HepG2 (cell line): Measurements from ENCODE around the gene RPL18. TPM values are rescaled to one million over a fixed set of nuclear protein-coding genes. Genes with fewer than 3 reads are reported as not detected.

Source experiments
- ATAC-seq: fragments of 200-7000 bp; cut with Tn5 transposase; 3 replicates; pipeline ENCODE4 v1.9.1; 2020; ENCODE audit warnings: mild to moderate bottlenecking, moderate library complexity
- BruUV-seq: library from RNA; stranded (reverse); fragments of 400-500 nt; replicated peaks from 2 replicates; lab custom pipeline; 2021; lab: Mats Ljungman, UMichigan
- CTCF ChIA-PET: fragments of 300-600 bp; formaldehyde crosslinking; extraction: SDS; loops from one replicate; lab custom pipeline; 2021; ENCODE audit warnings: low total read pairs, inconsistent platforms, low intra/inter-chr PET ratio; lab: Yijun Ruan, JAX
- POLR2A ChIA-PET: fragments of 350-600 bp; sonication (Branson Sonifier 250); formaldehyde crosslinking; loops from one replicate; lab custom pipeline; 2020; ENCODE audit warnings: antibody characterized with exemption, inconsistent platforms; lab: Yijun Ruan, JAX
- DNase-seq: peaks from one replicate; pipeline ENCODE4 v3.0.0-alpha.2; 2015; ENCODE audit warnings: low spot score
- FAIRE-seq: peaks from 3 replicates; lab custom pipeline; 2011; peaks lifted over from hg19 to GRCh38; lab: Jason Lieb, UNC
- H2AFZ ChIP-seq: one replicate; pipeline ENCODE4 v1.6.1; 2011; ENCODE audit warnings: low read length, inconsistent platforms
- H3K27ac ChIP-seq: fragments of 300-600 bp; 3 replicates; pipeline ENCODE4 v1.8.0; 2011; ENCODE audit warnings: mixed run types, mild to moderate bottlenecking, mixed read lengths, low read length, inconsistent platforms; ENCODE audit not compliant: insufficient read depth; ENCODE audit errors: extremely low read length
- H3K27me3 ChIP-seq, 2 experiments: fragments of 200-600 bp in 1 of 2; 2 replicates in 1 of 2; 3 replicates in 1 of 2; pipeline versions ENCODE4 v1.6.0 to v1.8.0; 2011; ENCODE audit warnings: low read length in 2 of 2, mild to moderate bottlenecking in 2 of 2, moderate library complexity in 2 of 2, inconsistent platforms in 1 of 2; ENCODE audit not compliant: insufficient read depth in 2 of 2, control insufficient read depth in 1 of 2
- H3K36me3 ChIP-seq, 2 experiments: fragments of 200-600 bp in 1 of 2; replicated peaks in 1 of 2; 2 replicates in 1 of 2; 3 replicates in 1 of 2; pipeline versions ENCODE4 v1.5.1 to v1.8.0; 2011; ENCODE audit warnings: low read length in 2 of 2, inconsistent platforms in 1 of 2; ENCODE audit not compliant: insufficient read depth in 2 of 2, control insufficient read depth in 1 of 2
- H3K4me1 ChIP-seq: 2 replicates; pipeline ENCODE4 v1.5.1; 2012; ENCODE audit warnings: low read length, inconsistent platforms; ENCODE audit not compliant: insufficient read depth
- H3K4me2 ChIP-seq: 2 replicates; pipeline ENCODE4 v1.6.0; 2011; ENCODE audit warnings: low read depth, low read length, inconsistent platforms
- H3K4me3 ChIP-seq, 3 experiments: fragments of 200-600 bp in 1 of 3; sonication (generic), shearing (Covaris generic) in 1 of 3; replicated peaks in 1 of 3; 2 replicates each; pipeline ENCODE4 v1.5.1; 2011 to 2016; ENCODE audit warnings: low read length in 3 of 3, inconsistent platforms in 2 of 3, low read depth in 2 of 3, mild to moderate bottlenecking in 2 of 3, control low read depth in 1 of 3, mixed read lengths in 1 of 3; ENCODE audit not compliant: insufficient read depth in 1 of 3
- H3K79me2 ChIP-seq: one replicate; pipeline ENCODE4 v1.6.1; 2011; ENCODE audit warnings: low read length, inconsistent platforms; ENCODE audit not compliant: insufficient read depth
- H3K9ac ChIP-seq: 2 replicates; pipeline ENCODE4 v1.6.0; 2011; ENCODE audit warnings: mild to moderate bottlenecking, low read depth, low read length, inconsistent platforms; ENCODE audit not compliant: insufficient read depth
- H3K9me3 ChIP-seq: 2 replicates; pipeline ENCODE4 v1.5.1; 2012; ENCODE audit warnings: mild to moderate bottlenecking, low read length
- H4K20me1 ChIP-seq: 2 replicates; pipeline ENCODE4 v1.6.0; 2011; ENCODE audit warnings: inconsistent platforms, mild to moderate bottlenecking, low read length, moderate library complexity; ENCODE audit not compliant: insufficient read depth
- ATRX ChIP-seq: sonication (generic); formaldehyde crosslinking; IDR thresholded peaks from 2 replicates; pipeline ENCODE4 v1.4.0; 2020; ENCODE audit warnings: missing genetic modification reagents, borderline replicate concordance
- DR1 ChIP-seq: sonication (generic); formaldehyde crosslinking; IDR thresholded peaks from 2 replicates; pipeline ENCODE4 v1.8.0; 2021; ENCODE audit warnings: mild to moderate bottlenecking, missing genetic modification reagents, inconsistent platforms
- KDM5B ChIP-seq: sonication (generic); formaldehyde crosslinking; IDR thresholded peaks from 2 replicates; pipeline ENCODE4 v1.4.0; 2020; ENCODE audit warnings: missing genetic modification reagents, mild to moderate bottlenecking, borderline replicate concordance
- NPAS2 ChIP-seq: sonication (generic); formaldehyde crosslinking; IDR thresholded peaks from 2 replicates; pipeline ENCODE4 v1.8.0; 2022; ENCODE audit warnings: mild to moderate bottlenecking, missing genetic modification reagents, borderline replicate concordance
- SOX6 ChIP-seq, 2 experiments: fragments of 450-650 bp in 1 of 2; sonication (generic) in 1 of 2; formaldehyde crosslinking in 1 of 2; IDR thresholded peaks; 2 replicates each; pipeline versions ENCODE4 v1.4.0 to v1.6.1; 2017 to 2020; ENCODE audit warnings: antibody characterized with exemption in 1 of 2, mild to moderate bottlenecking in 1 of 2, missing genetic modification reagents in 1 of 2
- SP4 ChIP-seq: sonication (generic); formaldehyde crosslinking; IDR thresholded peaks from 2 replicates; pipeline ENCODE4 v1.8.1; 2023; ENCODE audit warnings: mild to moderate bottlenecking, missing genetic modification reagents
- TBP ChIP-seq: sonication (generic); formaldehyde crosslinking; IDR thresholded peaks from 2 replicates; pipeline ENCODE4 v1.5.0; 2020; ENCODE audit warnings: missing genetic modification reagents
- ZMYM2 ChIP-seq: sonication (generic); formaldehyde crosslinking; IDR thresholded peaks from 2 replicates; pipeline ENCODE4 v1.8.0; 2022; ENCODE audit warnings: mild to moderate bottlenecking, missing genetic modification reagents
- ZNF329 ChIP-seq: sonication (generic); formaldehyde crosslinking; IDR thresholded peaks from 2 replicates; pipeline ENCODE4 v1.9.0; 2021; ENCODE audit warnings: low read depth, mild to moderate bottlenecking, missing genetic modification reagents
- WGBS: methylation state at CpG from one replicate; pipeline ENCODE4 v1.1.6; 2017; ENCODE audit warnings: low lambda C conversion rate; 5-methylcytosine and 5-hydroxymethylcytosine counted together
- in situ Hi-C: cut with HindIII; loops from 2 replicates; pipeline ENCODE4 v1.10.0; 2017; ENCODE audit warnings: low pct_unique_long_range_greater_than_20kb; ENCODE audit not compliant: extremely low pct_ligation_motif_present
- intact Hi-C: fragments of 100-400 bp; cut with micrococcal nuclease; formaldehyde crosslinking; loops from one replicate; pipeline ENCODE4 v1.10.0; 2022; ENCODE audit not compliant: unreplicated experiment
- polyA plus RNA-seq, 8 experiments: library from polyadenylated mRNA; depleted of rRNA in 3 of 8; stranded (reverse) in 7 of 8; unstranded in 1 of 8; fragments of >200 nt; fragmentation: Illumina TruSeq in 4 of 8; extraction: Trizol in 4 of 8; gene quantifications; 2 replicates each; pipeline versions ENCODE4 v1.2.1 to v1.2.3, GENCODE V29; 2011 to 2016; ENCODE audit warnings: low read depth in 4 of 8, missing spikeins in 1 of 8, mixed read lengths in 1 of 8; ENCODE audit not compliant: insufficient read depth in 1 of 8
- total RNA-seq, 5 experiments: library from RNA; depleted of rRNA; stranded (reverse); fragments of >200 nt; fragmentation: Illumina TruSeq; extraction: Trizol; gene quantifications; 2 replicates each; pipeline ENCODE4 v1.2.3, GENCODE V29; 2016; ENCODE audit warnings: low read depth in 1 of 5
- TF ChIP-seq, protein P1 (sequence below): sonication (generic); formaldehyde crosslinking; IDR thresholded peaks from 2 replicates; pipeline ENCODE4 v1.8.0; 2022; ENCODE audit warnings: missing genetic modification reagents, low read depth, mild to moderate bottlenecking, borderline replicate concordance
- TF ChIP-seq, protein P2 (sequence below): sonication (generic); formaldehyde crosslinking; IDR thresholded peaks from 2 replicates; pipeline ENCODE4 v1.9.0; 2021; ENCODE audit warnings: missing genetic modification reagents, mild to moderate bottlenecking, borderline replicate concordance
- TF ChIP-seq, protein P3 (sequence below): sonication (generic); formaldehyde crosslinking; conservative IDR thresholded peaks from 2 replicates; pipeline ENCODE4 v1.4.0; 2020; ENCODE audit warnings: missing genetic modification reagents
- TF ChIP-seq, protein P4 (sequence below): sonication (generic); formaldehyde crosslinking; IDR thresholded peaks from 2 replicates; pipeline ENCODE4 v1.9.0; 2022; ENCODE audit warnings: missing genetic modification reagents, mild to moderate bottlenecking, borderline replicate concordance

The RPL18 gene
- total and polyA plus RNA-seq, 2 of the 13 experiments (the other 11 are each of a cell fraction or from before 2014, with no cell fraction given), result 1,485 to 1,639 TPM

DNA sequence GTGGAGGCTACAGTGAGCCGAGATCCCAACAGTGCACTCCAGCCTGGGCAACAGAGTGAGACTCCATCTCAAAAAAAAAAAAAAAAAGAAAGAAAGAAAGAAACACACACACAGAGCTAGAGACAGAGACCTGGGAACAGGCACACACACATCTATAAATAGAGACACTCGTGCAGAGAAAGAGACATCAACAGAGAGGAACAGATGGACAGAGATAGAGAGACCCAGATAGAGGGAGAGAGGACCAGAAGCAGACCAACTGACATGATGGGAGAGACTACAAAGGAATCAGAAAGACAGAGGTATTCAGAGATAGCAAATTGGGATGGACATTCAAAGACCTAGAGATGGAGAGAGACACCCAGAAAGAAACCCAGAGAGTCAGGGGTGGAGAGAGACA lies 29.2 kb upstream of the RPL18 start:
- in situ Hi-C loops (loop anchor here (5.0 kb wide), 2 partner anchors 139 to 194 kb away; no protein-coding TSS in a partner anchor), intact Hi-C loops (no loop called here)
- ATAC-seq, result no peak
- H3K4me1 ChIP-seq, result peaks cover 29% of the 10 kb centered on the region
- no peak overlapping the region for H2AFZ ChIP-seq
- H3K27me3 ChIP-seq, result peaks cover 0 to 1% of the 10 kb centered on the region in 2 experiments; a peak in 2 of 5 replicates
- H3K36me3 ChIP-seq, result no peaks in the 10 kb centered on the region
- FAIRE-seq, result no peak
- H3K27ac ChIP-seq, result no peak overlapping the region
- no peaks in the 10 kb centered on the region for H3K9me3 ChIP-seq
- H3K4me2 ChIP-seq, result no peak overlapping the region
- WGBS, result 24% methylated on average over 2 of the region's 2 CpGs
- H3K79me2 ChIP-seq, result no peaks in the 10 kb centered on the region
- no peak overlapping the region for H3K9ac ChIP-seq
- no peak overlapping the region for H3K4me3 ChIP-seq
- TF ChIP-seq ZNF329 (CRISPR knock-in tag) (no peak), SP4 (CRISPR knock-in tag) (no peak), ATRX (CRISPR knock-in tag) (no peak), KDM5B (CRISPR knock-in tag) (no peak), ZMYM2 (CRISPR knock-in tag) (no peak), NPAS2 (CRISPR knock-in tag) (no peak), DR1 (CRISPR knock-in tag) (no peak), SOX6 (IDR thresholded peaks at IDR 0.05) (no peak), SOX6 (CRISPR knock-in tag; IDR thresholded peaks at IDR 0.05) (no peak), TBP (no peak)
- TF ChIP-seq, protein P1, sequence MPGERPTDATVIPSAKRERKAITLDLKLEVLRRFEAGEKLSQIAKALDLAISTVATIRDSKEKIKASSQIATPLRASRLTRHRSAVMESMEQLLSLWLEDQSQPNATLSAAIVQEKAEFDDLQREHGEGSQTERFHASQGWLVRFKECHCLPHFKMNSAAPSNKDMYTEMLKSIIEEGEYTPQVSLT (CRISPR knock-in tag), result no peak
- TF ChIP-seq, protein P2, sequence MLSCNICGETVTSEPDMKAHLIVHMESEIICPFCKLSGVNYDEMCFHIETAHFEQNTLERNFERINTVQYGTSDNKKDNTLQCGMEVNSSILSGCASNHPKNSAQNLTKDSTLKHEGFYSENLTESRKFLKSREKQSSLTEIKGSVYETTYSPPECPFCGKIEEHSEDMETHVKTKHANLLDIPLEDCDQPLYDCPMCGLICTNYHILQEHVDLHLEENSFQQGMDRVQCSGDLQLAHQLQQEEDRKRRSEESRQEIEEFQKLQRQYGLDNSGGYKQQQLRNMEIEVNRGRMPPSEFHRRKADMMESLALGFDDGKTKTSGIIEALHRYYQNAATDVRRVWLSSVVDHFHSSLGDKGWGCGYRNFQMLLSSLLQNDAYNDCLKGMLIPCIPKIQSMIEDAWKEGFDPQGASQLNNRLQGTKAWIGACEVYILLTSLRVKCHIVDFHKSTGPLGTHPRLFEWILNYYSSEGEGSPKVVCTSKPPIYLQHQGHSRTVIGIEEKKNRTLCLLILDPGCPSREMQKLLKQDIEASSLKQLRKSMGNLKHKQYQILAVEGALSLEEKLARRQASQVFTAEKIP (CRISPR knock-in tag), result no peak
- TF ChIP-seq, protein P3, sequence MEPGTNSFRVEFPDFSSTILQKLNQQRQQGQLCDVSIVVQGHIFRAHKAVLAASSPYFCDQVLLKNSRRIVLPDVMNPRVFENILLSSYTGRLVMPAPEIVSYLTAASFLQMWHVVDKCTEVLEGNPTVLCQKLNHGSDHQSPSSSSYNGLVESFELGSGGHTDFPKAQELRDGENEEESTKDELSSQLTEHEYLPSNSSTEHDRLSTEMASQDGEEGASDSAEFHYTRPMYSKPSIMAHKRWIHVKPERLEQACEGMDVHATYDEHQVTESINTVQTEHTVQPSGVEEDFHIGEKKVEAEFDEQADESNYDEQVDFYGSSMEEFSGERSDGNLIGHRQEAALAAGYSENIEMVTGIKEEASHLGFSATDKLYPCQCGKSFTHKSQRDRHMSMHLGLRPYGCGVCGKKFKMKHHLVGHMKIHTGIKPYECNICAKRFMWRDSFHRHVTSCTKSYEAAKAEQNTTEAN, result no peak
- TF ChIP-seq, protein P4, sequence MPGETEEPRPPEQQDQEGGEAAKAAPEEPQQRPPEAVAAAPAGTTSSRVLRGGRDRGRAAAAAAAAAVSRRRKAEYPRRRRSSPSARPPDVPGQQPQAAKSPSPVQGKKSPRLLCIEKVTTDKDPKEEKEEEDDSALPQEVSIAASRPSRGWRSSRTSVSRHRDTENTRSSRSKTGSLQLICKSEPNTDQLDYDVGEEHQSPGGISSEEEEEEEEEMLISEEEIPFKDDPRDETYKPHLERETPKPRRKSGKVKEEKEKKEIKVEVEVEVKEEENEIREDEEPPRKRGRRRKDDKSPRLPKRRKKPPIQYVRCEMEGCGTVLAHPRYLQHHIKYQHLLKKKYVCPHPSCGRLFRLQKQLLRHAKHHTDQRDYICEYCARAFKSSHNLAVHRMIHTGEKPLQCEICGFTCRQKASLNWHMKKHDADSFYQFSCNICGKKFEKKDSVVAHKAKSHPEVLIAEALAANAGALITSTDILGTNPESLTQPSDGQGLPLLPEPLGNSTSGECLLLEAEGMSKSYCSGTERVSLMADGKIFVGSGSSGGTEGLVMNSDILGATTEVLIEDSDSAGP (CRISPR knock-in tag), result no peak
- ChIA-PET CTCF (no interaction called here), POLR2A (no interaction called here)
- BruUV-seq, result no TSS peak
- DNase-seq, result no peak
- H4K20me1 ChIP-seq, result no peaks in the 10 kb centered on the region
